Type B pancreatic cell (in vitro differentiated cells): ENCODE results near the gene SLCO3A1. TPM values are rescaled to one million over a fixed set of nuclear protein-coding genes. Genes with fewer than 3 reads are reported as not detected.
A peak's percentile ranks its signal among the peaks of the same experiment; 100 is the strongest.

ENCODE experiments used
- DNase-seq: peaks from one replicate; pipeline ENCODE4 v3.0.0; 2021; ENCODE audit warnings: mixed read lengths; ENCODE audit not compliant: unreplicated experiment; ENCODE audit errors: extremely low spot score
- H3K27ac Mint-ChIP-seq: 2 replicates; pipeline ENCODE4 v1.8.0; 2021; ENCODE audit warnings: mild to moderate bottlenecking, mixed read lengths
- H3K27me3 Mint-ChIP-seq: 2 replicates; pipeline ENCODE4 v1.8.0; 2021; ENCODE audit warnings: mixed read lengths
- H3K36me3 Mint-ChIP-seq: 2 replicates; pipeline ENCODE4 v1.8.0; 2021; ENCODE audit warnings: mixed read lengths
- H3K4me1 Mint-ChIP-seq: one replicate; pipeline ENCODE4 v1.8.0; 2021; ENCODE audit warnings: mixed read lengths; ENCODE audit not compliant: unreplicated experiment
- H3K4me3 Mint-ChIP-seq: 2 replicates; pipeline ENCODE4 v1.8.0; 2021; ENCODE audit warnings: mild to moderate bottlenecking, mixed read lengths
- H3K9me3 Mint-ChIP-seq: 2 replicates; pipeline ENCODE4 v1.8.0; 2021; ENCODE audit warnings: mixed read lengths
- total RNA-seq: library from RNA; stranded (reverse); gene quantifications from 2 replicates; pipeline ENCODE4 v1.2.1, GENCODE V29; 2021; ENCODE audit warnings: low replicate concordance
- TF ChIP-seq, protein P1 (sequence below): fragments of 200-600 bp; sonication (generic); conservative IDR thresholded peaks from 2 replicates; pipeline ENCODE4 v1.5.0; 2021; ENCODE audit warnings: antibody characterized with exemption, mild to moderate bottlenecking

Gene SLCO3A1
- total RNA-seq, 1 donor from 2014 or later: 30.9 TPM

DNA sequence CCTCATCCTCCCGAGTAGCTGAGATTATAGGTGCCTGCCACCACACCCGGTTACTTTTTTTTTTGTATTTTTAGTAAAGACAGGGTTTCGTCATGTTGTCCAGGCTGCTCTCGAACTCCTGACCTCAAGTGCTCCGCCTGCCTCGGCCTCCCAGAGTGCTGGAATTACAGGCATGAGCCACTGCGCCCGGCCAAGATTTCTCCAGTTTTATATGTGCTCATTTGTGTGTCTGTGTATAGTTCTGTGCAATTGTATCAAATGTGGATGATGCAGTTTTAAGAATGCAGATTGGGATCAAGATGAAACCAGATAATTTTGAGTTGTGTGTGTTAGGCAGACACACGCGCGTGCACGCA lies 68.3 kb downstream of the SLCO3A1 start:
- peaks cover 4% of the 10 kb centered on the region for H3K36me3 Mint-ChIP-seq

GRCh38 chr15:91922646-91923547 lies 69.4 kb downstream of the SLCO3A1 start:
- Mint-ChIP-seq H3K36me3 (no peaks in the 10 kb centered on the region), H3K9me3 (no peaks in the 10 kb centered on the region), H3K27me3 (no peaks in the 10 kb centered on the region), H3K4me1 (peaks cover 41% of the 10 kb centered on the region), H3K27ac (peak overlapping the region; percentile 62), H3K4me3 (peak overlapping the region; percentile 12)
- TF ChIP-seq, protein P1, sequence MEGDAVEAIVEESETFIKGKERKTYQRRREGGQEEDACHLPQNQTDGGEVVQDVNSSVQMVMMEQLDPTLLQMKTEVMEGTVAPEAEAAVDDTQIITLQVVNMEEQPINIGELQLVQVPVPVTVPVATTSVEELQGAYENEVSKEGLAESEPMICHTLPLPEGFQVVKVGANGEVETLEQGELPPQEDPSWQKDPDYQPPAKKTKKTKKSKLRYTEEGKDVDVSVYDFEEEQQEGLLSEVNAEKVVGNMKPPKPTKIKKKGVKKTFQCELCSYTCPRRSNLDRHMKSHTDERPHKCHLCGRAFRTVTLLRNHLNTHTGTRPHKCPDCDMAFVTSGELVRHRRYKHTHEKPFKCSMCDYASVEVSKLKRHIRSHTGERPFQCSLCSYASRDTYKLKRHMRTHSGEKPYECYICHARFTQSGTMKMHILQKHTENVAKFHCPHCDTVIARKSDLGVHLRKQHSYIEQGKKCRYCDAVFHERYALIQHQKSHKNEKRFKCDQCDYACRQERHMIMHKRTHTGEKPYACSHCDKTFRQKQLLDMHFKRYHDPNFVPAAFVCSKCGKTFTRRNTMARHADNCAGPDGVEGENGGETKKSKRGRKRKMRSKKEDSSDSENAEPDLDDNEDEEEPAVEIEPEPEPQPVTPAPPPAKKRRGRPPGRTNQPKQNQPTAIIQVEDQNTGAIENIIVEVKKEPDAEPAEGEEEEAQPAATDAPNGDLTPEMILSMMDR: no peak
- no peak for DNase-seq

More for the DNA sequence above, 68.3 kb downstream of the SLCO3A1 start:
- Mint-ChIP-seq H3K9me3 (no peaks in the 10 kb centered on the region), H3K4me3 (no peak overlapping the region), H3K27ac (peak overlapping the region; percentile 12), H3K27me3 (no peaks in the 10 kb centered on the region), H3K4me1 (peaks cover 40% of the 10 kb centered on the region)
- DNase-seq: no peak
- TF ChIP-seq, protein P1: no peak

GRCh38 chr15:91924183-91924582 lies 70.7 kb downstream of the SLCO3A1 start:
- Mint-ChIP-seq H3K27me3 (no peaks in the 10 kb centered on the region), H3K4me3 (peak overlapping the region; percentile 62), H3K27ac (no peak overlapping the region), H3K36me3 (no peaks in the 10 kb centered on the region), H3K9me3 (no peaks in the 10 kb centered on the region), H3K4me1 (peaks cover 45% of the 10 kb centered on the region)
- TF ChIP-seq, protein P1: no peak
- no peak for DNase-seq

- no peak for DNase-seq
- Mint-ChIP-seq H3K27ac (peak overlapping the region; percentile 50), H3K9me3 (no peaks in the 10 kb centered on the region), H3K27me3 (no peaks in the 10 kb centered on the region), H3K4me3 (no peak overlapping the region), H3K4me1 (peaks cover 45% of the 10 kb centered on the region), H3K36me3 (peaks cover 2% of the 10 kb centered on the region)
- TF ChIP-seq, protein P1: no peak
These were observed 71.5 kb downstream of the SLCO3A1 start for GRCh38 chr15:91924837-91925495.

- Mint-ChIP-seq H3K27me3 (no peaks in the 10 kb centered on the region), H3K9me3 (no peaks in the 10 kb centered on the region), H3K4me1 (peaks cover 45% of the 10 kb centered on the region), H3K27ac (no peak overlapping the region), H3K4me3 (no peak overlapping the region), H3K36me3 (peaks cover 4% of the 10 kb centered on the region)
- TF ChIP-seq, protein P1: no peak
- DNase-seq: no peak
These were observed 72.3 kb downstream of the SLCO3A1 start for GRCh38 chr15:91925794-91926193.
